ENCODE results near the gene DPH3.

- TF ChIP-seq CTCF (IDR thresholded peaks at IDR 0.05; ENCODE audit: extremely low read depth in 1 of 2, insufficient read depth in 1 of 2, low read depth in 1 of 2, low read length in 2 of 2) (no peak), POLR2A (IDR thresholded peaks at IDR 0.05; ENCODE audit: low read depth, low read length) (no peak), POLR2AphosphoS5 (IDR thresholded peaks at IDR 0.05; ENCODE audit: insufficient read depth, low read depth, low read length) (no peak), EZH2 (IDR thresholded peaks at IDR 0.05; ENCODE audit: borderline replicate concordance, low read depth, low read length, severe bottlenecking) (no peak), GATA2 (IDR thresholded peaks at IDR 0.05; ENCODE audit: insufficient read depth, insufficient read length, low read depth, low read length) (no peak), MAX (IDR thresholded peaks at IDR 0.05; ENCODE audit: insufficient read depth, insufficient read length) (no peak), JUN (IDR thresholded peaks at IDR 0.05; ENCODE audit: borderline replicate concordance, insufficient read depth, insufficient read length, low read depth) (no peak), MYC (IDR thresholded peaks at IDR 0.05; ENCODE audit: low read depth, low read length) (no peak)
These were observed 53.4 kb downstream of the DPH3 start for GRCh38 chr3:16211176-16211904.
